HCT116 (cell line): Measurements from ENCODE around the gene MSI2.

Experiments used
- CBX3 ChIP-seq: IDR thresholded peaks from 2 replicates; pipeline ENCODE4 v1.6.1; 2012; ENCODE audit warnings: low read depth
- CEBPB ChIP-seq: IDR thresholded peaks from 2 replicates; pipeline ENCODE4 v1.6.1; 2012; ENCODE audit warnings: low read depth
- EGR1 ChIP-seq: IDR thresholded peaks from 2 replicates; pipeline ENCODE4 v1.6.1; 2012; ENCODE audit warnings: low read depth
- ELF1 ChIP-seq: IDR thresholded peaks from 2 replicates; pipeline ENCODE4 v1.6.1; 2012; ENCODE audit warnings: low read depth, borderline replicate concordance
- EZH2 ChIP-seq: fragments of 200-600 bp; sonication (generic); IDR thresholded peaks from 2 replicates; pipeline ENCODE4 v1.6.1; 2017; ENCODE audit warnings: antibody characterized with exemption, mixed run types
- POLR2A ChIP-seq: IDR thresholded peaks from 2 replicates; pipeline ENCODE4 v1.7.0; 2011; ENCODE audit warnings: borderline replicate concordance; ENCODE audit not compliant: insufficient read depth, insufficient read length; ENCODE audit errors: extremely low read depth
- POLR2AphosphoS5 ChIP-seq: IDR thresholded peaks from 2 replicates; pipeline ENCODE4 v1.6.1; 2011; ENCODE audit warnings: mild to moderate bottlenecking, low read depth, low read length, moderate library complexity
- RAD21 ChIP-seq: IDR thresholded peaks from 2 replicates; pipeline ENCODE4 v1.6.1; 2012; ENCODE audit warnings: low read depth, mild to moderate bottlenecking
- SIN3A ChIP-seq: IDR thresholded peaks from 2 replicates; pipeline ENCODE4 v1.6.1; 2012; ENCODE audit warnings: low read depth
- YY1 ChIP-seq: IDR thresholded peaks from 2 replicates; pipeline ENCODE4 v1.6.1; 2011; ENCODE audit warnings: low read length, low read depth, moderate library complexity, mild to moderate bottlenecking; ENCODE audit not compliant: insufficient replicate concordance; ENCODE audit errors: extremely low read depth
- ZNF274 ChIP-seq: fragments of 200-500 bp; sonication (Bioruptor generic); IDR thresholded peaks from 2 replicates; pipeline ENCODE4 v1.6.1; 2014; ENCODE audit warnings: mild to moderate bottlenecking, low read depth, low read length, inconsistent platforms
- TF ChIP-seq, protein P1 (sequence below): IDR thresholded peaks from 2 replicates; pipeline ENCODE4 v1.6.1; 2011; ENCODE audit warnings: mild to moderate bottlenecking, low read length, moderate library complexity; ENCODE audit not compliant: insufficient replicate concordance; ENCODE audit errors: extremely low read depth
- TF ChIP-seq, protein P2 (sequence below): IDR thresholded peaks from 2 replicates; pipeline ENCODE4 v1.6.1; 2012
- TF ChIP-seq, protein P3 (sequence below), 3 experiments: fragments of 200-600 bp in 1 of 3; sonication (generic) in 1 of 3; IDR thresholded peaks in 2 of 3; conservative IDR thresholded peaks in 1 of 3; 2 replicates each; pipeline ENCODE4 v1.5.1; 2012 to 2017; ENCODE audit warnings: low read depth in 2 of 3, low read length in 2 of 3, antibody characterized with exemption in 1 of 3, borderline replicate concordance in 1 of 3, control low read depth in 1 of 3, mild to moderate bottlenecking in 1 of 3, mixed read lengths in 1 of 3, mixed run types in 1 of 3, moderate library complexity in 1 of 3; ENCODE audit not compliant: insufficient read depth in 1 of 3

DNA sequence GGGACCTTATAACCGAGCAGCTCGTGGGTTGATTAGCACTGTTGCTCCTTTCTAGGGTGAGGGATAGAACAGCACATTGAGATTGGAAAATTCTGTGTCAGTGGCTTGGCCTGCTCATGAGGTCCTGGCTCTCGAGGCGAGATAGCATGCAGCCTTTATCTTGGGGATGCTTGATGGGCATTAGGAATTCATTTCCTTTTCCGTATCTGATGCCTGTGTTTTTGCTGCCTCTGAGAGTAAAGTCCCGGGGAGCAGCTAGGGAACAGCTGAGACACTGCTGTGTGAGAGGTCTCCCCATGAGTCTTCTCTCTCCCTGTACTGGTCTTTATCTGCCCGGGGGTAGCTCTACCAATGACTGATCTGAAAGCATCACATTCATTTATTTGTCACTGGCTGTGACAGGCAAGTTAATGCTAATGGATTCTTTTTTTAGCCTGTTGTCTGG, 14.5 kb downstream of the MSI2 start:
- TF ChIP-seq, protein P1, sequence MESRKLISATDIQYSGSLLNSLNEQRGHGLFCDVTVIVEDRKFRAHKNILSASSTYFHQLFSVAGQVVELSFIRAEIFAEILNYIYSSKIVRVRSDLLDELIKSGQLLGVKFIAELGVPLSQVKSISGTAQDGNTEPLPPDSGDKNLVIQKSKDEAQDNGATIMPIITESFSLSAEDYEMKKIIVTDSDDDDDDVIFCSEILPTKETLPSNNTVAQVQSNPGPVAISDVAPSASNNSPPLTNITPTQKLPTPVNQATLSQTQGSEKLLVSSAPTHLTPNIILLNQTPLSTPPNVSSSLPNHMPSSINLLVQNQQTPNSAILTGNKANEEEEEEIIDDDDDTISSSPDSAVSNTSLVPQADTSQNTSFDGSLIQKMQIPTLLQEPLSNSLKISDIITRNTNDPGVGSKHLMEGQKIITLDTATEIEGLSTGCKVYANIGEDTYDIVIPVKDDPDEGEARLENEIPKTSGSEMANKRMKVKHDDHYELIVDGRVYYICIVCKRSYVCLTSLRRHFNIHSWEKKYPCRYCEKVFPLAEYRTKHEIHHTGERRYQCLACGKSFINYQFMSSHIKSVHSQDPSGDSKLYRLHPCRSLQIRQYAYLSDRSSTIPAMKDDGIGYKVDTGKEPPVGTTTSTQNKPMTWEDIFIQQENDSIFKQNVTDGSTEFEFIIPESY, result no peak
- TF ChIP-seq POLR2A (no peak), EGR1 (no peak), POLR2AphosphoS5 (no peak), ZNF274 (no peak), RAD21 (no peak), YY1 (no peak), ELF1 (no peak), CBX3 (no peak), SIN3A (no peak), CEBPB (no peak), EZH2 (no peak)
- TF ChIP-seq, protein P2, sequence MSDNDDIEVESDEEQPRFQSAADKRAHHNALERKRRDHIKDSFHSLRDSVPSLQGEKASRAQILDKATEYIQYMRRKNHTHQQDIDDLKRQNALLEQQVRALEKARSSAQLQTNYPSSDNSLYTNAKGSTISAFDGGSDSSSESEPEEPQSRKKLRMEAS, result no peak
- TF ChIP-seq, protein P3, sequence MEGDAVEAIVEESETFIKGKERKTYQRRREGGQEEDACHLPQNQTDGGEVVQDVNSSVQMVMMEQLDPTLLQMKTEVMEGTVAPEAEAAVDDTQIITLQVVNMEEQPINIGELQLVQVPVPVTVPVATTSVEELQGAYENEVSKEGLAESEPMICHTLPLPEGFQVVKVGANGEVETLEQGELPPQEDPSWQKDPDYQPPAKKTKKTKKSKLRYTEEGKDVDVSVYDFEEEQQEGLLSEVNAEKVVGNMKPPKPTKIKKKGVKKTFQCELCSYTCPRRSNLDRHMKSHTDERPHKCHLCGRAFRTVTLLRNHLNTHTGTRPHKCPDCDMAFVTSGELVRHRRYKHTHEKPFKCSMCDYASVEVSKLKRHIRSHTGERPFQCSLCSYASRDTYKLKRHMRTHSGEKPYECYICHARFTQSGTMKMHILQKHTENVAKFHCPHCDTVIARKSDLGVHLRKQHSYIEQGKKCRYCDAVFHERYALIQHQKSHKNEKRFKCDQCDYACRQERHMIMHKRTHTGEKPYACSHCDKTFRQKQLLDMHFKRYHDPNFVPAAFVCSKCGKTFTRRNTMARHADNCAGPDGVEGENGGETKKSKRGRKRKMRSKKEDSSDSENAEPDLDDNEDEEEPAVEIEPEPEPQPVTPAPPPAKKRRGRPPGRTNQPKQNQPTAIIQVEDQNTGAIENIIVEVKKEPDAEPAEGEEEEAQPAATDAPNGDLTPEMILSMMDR (IDR thresholded peaks at IDR 0.05 in 2 of 3, conservative IDR thresholded peaks at IDR 0.05 in 1 of 3; ENCODE audit: borderline replicate concordance in 1 of 3, insufficient read depth in 1 of 3, low read depth in 2 of 3, low read length in 2 of 3), result no peak
